ENCODE results near the gene SLC13A2. TPM values are rescaled to one million over a fixed set of nuclear protein-coding genes. Genes with fewer than 3 reads are reported as not detected.

SLC13A2 gene
- total RNA-seq, 8 experiments from 2014 or later, result 0.09 to 1.00 (median 0.40) TPM; not detected in 4

DNA sequence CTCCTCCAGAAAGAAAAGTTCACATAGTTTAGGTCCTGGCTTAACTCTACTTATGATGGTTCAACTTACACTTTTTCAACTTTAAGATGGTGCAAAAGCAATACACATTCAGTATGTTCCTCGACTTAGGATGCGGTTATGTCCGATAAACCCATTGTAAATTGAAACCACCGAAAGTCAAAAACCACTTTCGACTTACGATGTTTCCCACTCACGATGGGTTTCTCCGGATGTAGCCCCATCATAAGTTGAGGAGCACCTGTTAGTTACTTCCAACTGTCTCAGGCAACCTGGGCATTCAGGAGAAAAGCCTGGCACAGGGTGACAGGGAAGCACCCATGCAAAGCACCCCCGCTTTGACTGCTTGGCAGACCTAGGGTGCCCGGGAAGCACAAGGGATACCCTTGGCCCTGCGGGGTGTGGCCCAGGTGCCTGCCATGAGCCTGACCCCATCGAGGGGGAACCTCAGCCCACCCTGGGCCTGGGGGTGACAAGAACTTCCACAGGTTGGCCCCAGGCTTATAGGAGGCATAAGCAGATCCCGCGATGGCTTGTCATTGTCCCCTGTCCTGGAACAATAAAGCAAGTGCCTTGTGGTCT is 65.0 kb downstream of the SLC13A2 start:
- in situ Hi-C loops (cut with MboI; ENCODE audit: low pct_unique_long_range_greater_than_20kb in 2 of 9, low sequenced_read_pairs in 9 of 9, unreplicated experiment in 9 of 9), result loop anchor here in 1 of 9 experiments (5.0 kb wide), 1 partner anchor 41 kb away; no protein-coding TSS in a partner anchor
- H3K4me3 ChIP-seq, result no peak overlapping the region
- no peaks in the 10 kb centered on the region for H3K4me1 ChIP-seq (replicated peaks in 1 of 2)
- WGBS, 10 experiments, result 52 to 100% (median 74%) methylated on average over 1 to 8 of the region's 14 CpGs; no CpG with 5 or more reads in 2 of the 10 experiments
- H3K27ac ChIP-seq, result no peak overlapping the region
- ATAC-seq (replicated peaks in 6 of 8), result no peak

DNA sequence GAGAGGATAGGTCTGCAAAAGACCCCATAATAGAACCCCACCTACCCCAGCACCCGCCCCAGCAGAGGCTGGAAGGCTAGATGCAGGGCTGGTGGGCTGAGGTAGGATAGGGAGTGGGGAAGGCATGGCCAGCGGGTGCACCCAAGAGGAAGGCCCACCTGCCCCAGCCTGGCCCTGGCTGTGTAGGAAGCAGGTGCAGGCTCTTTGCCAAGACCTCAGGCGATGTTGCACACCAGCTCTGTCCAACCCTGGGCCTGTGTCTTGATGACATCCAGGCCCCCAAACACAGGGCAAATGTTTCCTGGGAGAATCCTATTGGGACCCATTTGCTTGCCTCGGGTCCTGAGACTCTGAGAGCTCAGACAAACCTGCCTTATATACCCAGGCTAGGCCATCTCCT is 66.8 kb downstream of the SLC13A2 start:
- H3K4me3 ChIP-seq, result no peak overlapping the region
- H3K4me1 ChIP-seq (replicated peaks in 1 of 2), result no peaks in the 10 kb centered on the region
- H3K27ac ChIP-seq, result no peak overlapping the region
- peak in 1 of 8 experiments; percentile 8 for ATAC-seq (replicated peaks in 6 of 8)
- 73 to 100% (median 100%) methylated on average over 1 to 3 of the region's 4 CpGs; no CpG with 5 or more reads in 6 of the 10 experiments for WGBS, 10 experiments
- in situ Hi-C loops (cut with MboI; ENCODE audit: low pct_unique_long_range_greater_than_20kb in 2 of 9, low sequenced_read_pairs in 9 of 9, unreplicated experiment in 9 of 9), result loop anchor here in 1 of 9 experiments (10.0 kb wide), 1 partner anchor 45 kb away; no protein-coding TSS in a partner anchor

DNA sequence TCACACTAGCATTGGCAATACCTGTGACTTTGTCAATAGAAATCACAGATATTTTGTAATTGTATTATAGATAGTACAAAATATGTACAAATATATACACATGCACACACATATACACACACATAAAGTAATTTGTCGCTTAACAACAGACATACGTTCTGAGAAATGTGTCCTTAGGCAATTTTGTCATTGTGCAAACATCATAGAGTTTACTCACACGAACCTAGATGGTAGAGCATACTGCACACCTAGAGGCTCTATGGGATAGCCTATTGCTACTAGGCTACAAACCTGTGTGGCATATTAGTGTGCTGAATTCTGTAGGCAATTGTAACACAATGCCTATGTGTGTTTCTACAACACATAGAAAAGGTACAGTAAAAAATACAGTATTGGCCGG is 68.0 kb downstream of the SLC13A2 start:
- peaks cover 0 to 2% of the 10 kb centered on the region in 2 donors for H3K4me1 ChIP-seq (replicated peaks in 1 of 2)
- no peak overlapping the region for H3K27ac ChIP-seq
- no peak for ATAC-seq (replicated peaks in 6 of 8)
- in situ Hi-C loops (cut with MboI; ENCODE audit: low pct_unique_long_range_greater_than_20kb in 2 of 9, low sequenced_read_pairs in 9 of 9, unreplicated experiment in 9 of 9), result loop anchor here in 1 of 9 experiments (10.0 kb wide), 1 partner anchor 47 kb away; no protein-coding TSS in a partner anchor
- H3K4me3 ChIP-seq, result no peak overlapping the region
- WGBS, 10 experiments, result 38 to 100% (median 75%) methylated on average over 1 to 4 of the region's 4 CpGs; no CpG with 5 or more reads in 2 of the 10 experiments

DNA sequence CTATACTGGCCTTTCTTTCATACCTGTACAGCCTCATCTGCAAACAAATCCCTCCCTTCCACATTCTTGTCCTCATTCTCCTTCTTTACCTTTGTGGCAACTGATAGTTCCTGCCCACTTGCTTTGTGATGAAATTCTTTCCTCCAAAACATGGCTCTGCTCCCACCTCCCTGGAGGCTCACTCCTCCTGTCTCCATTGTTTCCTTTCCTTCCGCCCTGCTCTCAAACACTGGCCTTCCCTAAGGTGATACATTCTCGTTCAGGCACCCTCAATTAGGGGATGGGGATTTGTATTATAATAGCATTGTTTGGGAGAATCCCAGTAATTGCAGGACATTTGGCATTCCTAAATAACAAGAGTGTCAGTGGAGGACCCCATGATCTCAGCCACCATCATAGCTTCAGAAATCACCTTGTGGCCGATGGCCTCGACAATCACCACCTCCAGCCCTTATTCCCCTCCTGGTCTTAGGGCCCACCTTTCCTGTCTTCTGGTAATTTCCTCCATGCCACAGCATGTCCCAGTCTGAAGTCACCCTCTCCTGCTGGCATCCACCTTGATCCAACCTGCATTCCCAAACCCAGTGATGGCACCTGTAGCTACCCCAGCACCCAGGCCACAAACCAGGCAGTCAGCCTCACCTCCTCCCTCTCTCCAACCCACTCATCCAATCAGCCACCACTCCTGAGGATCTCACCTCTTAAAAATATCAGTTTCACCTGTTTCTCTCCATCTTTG is 71.1 kb downstream of the SLC13A2 start:
- Histone ChIP-seq H3K4me3 (no peak overlapping the region), H3K4me1 (replicated peaks in 1 of 2) (peaks cover under 1 to 2% of the 10 kb centered on the region in 2 donors), H3K27ac (no peak overlapping the region)
- ATAC-seq (replicated peaks in 6 of 8), result no peak
- 40 to 100% (median 63%) methylated on average over 1 to 4 of the region's 4 CpGs; no CpG with 5 or more reads in 4 of the 10 experiments for WGBS, 10 experiments
- in situ Hi-C loops (cut with MboI; ENCODE audit: low pct_unique_long_range_greater_than_20kb in 2 of 9, low sequenced_read_pairs in 9 of 9, unreplicated experiment in 9 of 9), result loop anchor here in 1 of 9 experiments (10.0 kb wide), 1 partner anchor 50 kb away; no protein-coding TSS in a partner anchor

DNA sequence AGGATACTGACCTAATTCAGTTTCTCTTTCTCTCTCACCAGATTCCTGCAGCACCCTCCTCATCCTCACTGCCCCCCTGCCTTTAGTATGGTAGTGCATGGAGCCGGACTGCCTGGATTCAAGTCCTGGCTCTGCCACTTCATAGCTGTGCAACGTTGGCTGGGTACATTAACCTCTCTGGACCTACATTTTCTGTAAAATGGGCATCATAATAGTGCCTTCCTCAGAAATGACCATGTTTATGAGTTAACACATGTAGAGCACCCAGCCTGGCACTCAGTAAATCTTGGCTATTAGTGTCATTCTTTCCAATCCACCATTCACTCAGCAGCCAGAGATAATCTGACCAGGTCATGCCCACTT is 71.7 kb downstream of the SLC13A2 start:
- in situ Hi-C loops (cut with MboI; ENCODE audit: low pct_unique_long_range_greater_than_20kb in 2 of 9, low sequenced_read_pairs in 9 of 9, unreplicated experiment in 9 of 9), result loop anchor here in 1 of 9 experiments (10.0 kb wide), 1 partner anchor 50 kb away; no protein-coding TSS in a partner anchor
- ATAC-seq (replicated peaks in 6 of 8), result no peak
- Histone ChIP-seq H3K4me1 (replicated peaks in 1 of 2) (peaks cover 2 to 6% of the 10 kb centered on the region in 2 donors), H3K4me3 (no peak overlapping the region), H3K27ac (peak overlapping the region in 1 of 2 donors; percentile 61)
- whole genome bisulfite sequencing, 10 experiments, result 26 to 63% (median 52%) methylated on average over 2 of the region's 2 CpGs; no CpG with 5 or more reads in 6 of the 10 experiments

DNA sequence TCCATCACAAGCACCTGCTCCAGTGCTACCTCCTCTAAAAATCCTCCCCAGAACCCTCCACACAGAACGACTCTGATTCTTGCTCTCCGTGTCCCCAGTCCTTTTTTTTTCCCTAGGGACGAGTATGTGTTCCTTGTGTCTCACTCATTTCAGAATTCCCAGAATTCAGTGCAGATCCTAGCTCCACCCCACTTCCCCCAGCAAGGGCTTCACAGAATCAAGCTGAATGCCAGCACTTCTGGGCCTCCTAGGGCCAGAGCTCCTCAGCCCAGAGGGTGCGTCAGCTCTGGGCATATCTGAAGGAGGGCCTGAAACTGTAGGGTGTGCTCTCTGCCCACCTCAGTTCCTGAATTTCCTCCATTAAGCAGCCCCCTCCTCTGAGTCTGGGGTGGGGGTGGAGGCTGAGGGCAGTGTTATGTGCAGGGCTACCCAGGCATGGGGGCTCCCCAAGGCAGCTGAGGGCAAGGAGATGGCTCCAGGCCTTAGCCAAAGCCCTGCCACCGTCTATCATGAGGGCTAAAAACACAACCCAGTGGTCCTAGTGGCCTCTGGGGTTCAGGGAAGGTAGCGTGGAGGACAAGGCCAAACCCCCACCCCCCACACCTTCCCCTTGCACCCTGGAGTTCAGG is 72.5 kb downstream of the SLC13A2 start:
- Histone ChIP-seq H3K4me3 (no peak overlapping the region), H3K4me1 (replicated peaks in 1 of 2) (peaks cover 7 to 14% of the 10 kb centered on the region in 2 donors), H3K27ac (peak overlapping the region in 1 of 2 donors; percentile 61)
- WGBS, 10 experiments, result 7 to 64% (median 47%) methylated on average over 1 to 4 of the region's 6 CpGs; no CpG with 5 or more reads in 3 of the 10 experiments
- in situ Hi-C loops (cut with MboI; ENCODE audit: low pct_unique_long_range_greater_than_20kb in 2 of 9, low sequenced_read_pairs in 9 of 9, unreplicated experiment in 9 of 9), result loop anchor here in 1 of 9 experiments (10.0 kb wide), 1 partner anchor 51 kb away; no protein-coding TSS in a partner anchor
- peak in 5 of 8 experiments; percentile 51 to 76 (median 71) for ATAC-seq (replicated peaks in 6 of 8)

DNA sequence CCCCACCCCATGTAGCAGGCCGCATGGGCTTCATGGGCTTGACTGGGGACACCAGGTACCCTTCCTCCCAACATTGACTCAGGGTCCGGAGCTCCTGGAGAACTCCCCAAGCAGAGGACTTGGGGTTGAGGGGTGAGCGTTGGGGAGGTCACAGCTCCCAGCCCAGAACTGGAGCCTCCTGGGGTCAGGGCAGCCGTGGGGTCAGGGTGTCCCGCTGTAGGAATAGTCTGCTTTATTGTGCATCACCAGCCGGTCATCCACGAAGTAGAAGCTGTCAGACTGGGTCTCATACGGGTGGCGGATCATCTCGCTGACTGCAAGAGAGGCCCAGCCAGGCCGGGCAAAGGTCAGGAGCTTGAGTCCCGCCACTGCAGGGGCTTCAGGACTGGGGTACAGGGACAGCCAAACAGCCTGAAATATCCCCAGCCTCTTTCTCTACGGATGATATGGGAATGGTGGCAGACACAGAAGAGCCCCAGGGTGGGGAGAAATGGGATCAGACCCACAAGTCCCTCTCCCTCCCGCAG is 73.7 kb downstream of the SLC13A2 start:
- 64 to 100% (median 100%) methylated on average over 1 to 6 of the region's 14 CpGs; no CpG with 5 or more reads in 7 of the 10 experiments for WGBS, 10 experiments
- Histone ChIP-seq H3K27ac (no peak overlapping the region), H3K4me1 (replicated peaks in 1 of 2) (peaks cover 15 to 22% of the 10 kb centered on the region in 2 donors), H3K4me3 (no peak overlapping the region)
- no peak for ATAC-seq (replicated peaks in 6 of 8)
- in situ Hi-C loops (cut with MboI; ENCODE audit: low pct_unique_long_range_greater_than_20kb in 2 of 9, low sequenced_read_pairs in 9 of 9, unreplicated experiment in 9 of 9), result loop anchor here in 1 of 9 experiments (10.0 kb wide), 1 partner anchor 52 kb away; no protein-coding TSS in a partner anchor

Other genes with a start within 250 kb of the SLC13A2 start
- gene TMEM97, start 154.4 kb upstream of the SLC13A2 start, total RNA-seq, result 10 to 100 TPM; 17.5 to 93.4 (median 28.5) TPM
- gene IFT20, start 138.2 kb upstream of the SLC13A2 start, total RNA-seq, result 100 to 1,000 TPM in 3 of 8 experiments, 10 to 100 TPM in 5; 30.7 to 106 (median 64.0) TPM
- 10 to 100 TPM; 20.8 to 69.2 (median 24.8) TPM for gene TNFAIP1, start 137.9 kb upstream of the SLC13A2 start, total RNA-seq
- gene POLDIP2, start 116.1 kb upstream of the SLC13A2 start, total RNA-seq, result 10 to 100 TPM; 34.5 to 97.9 (median 63.9) TPM
- gene SEBOX, start 108.4 kb upstream of the SLC13A2 start, total RNA-seq, result under 1 TPM in 2 of 8 experiments, not detected in 6; 0.52 to 0.66 TPM
- gene VTN, start 103.3 kb upstream of the SLC13A2 start, total RNA-seq, result 10 to 100 TPM in 1 of 8 experiments, under 1 TPM in 7; 0.40 to 12.0 (median 0.74) TPM
- gene SARM1, start 102.0 kb upstream of the SLC13A2 start, total RNA-seq, result 10 to 100 TPM in 5 of 8 experiments, 1 to 10 TPM in 3; 2.0 to 21.7 (median 10.1) TPM
- gene SLC46A1, start 67.4 kb upstream of the SLC13A2 start, total RNA-seq, result 10 to 100 TPM in 5 of 8 experiments, 1 to 10 TPM in 3; 6.5 to 19.3 (median 11.0) TPM
- gene FOXN1, start 32.7 kb downstream of the SLC13A2 start, total RNA-seq, result under 1 TPM in 5 of 8 experiments, not detected in 3; 0.08 to 0.73 (median 0.66) TPM
- gene UNC119, start 79.0 kb downstream of the SLC13A2 start, total RNA-seq, result 10 to 100 TPM; 12.6 to 77.8 (median 39.2) TPM
- gene PIGS, start 97.9 kb downstream of the SLC13A2 start, total RNA-seq, result 10 to 100 TPM; 39.0 to 56.7 (median 49.2) TPM
- 100 to 1,000 TPM in 1 of 8 experiments, 10 to 100 TPM in 7; 15.3 to 104 (median 33.1) TPM for gene ALDOC, start 103.3 kb downstream of the SLC13A2 start, total RNA-seq
- gene SPAG5, start 125.4 kb downstream of the SLC13A2 start, total RNA-seq, result 10 to 100 TPM in 4 of 8 experiments, 1 to 10 TPM in 4; 2.3 to 65.8 (median 9.8) TPM
- 10 to 100 TPM in 6 of 8 experiments, 1 to 10 TPM in 2; 4.0 to 34.1 (median 15.6) TPM for gene RSKR, start 140.5 kb downstream of the SLC13A2 start, total RNA-seq
- gene BLTP2, start 171.5 kb downstream of the SLC13A2 start, total RNA-seq, result 100 to 1,000 TPM in 2 of 8 experiments, 10 to 100 TPM in 6; 36.7 to 124 (median 57.8) TPM
- gene SDF2, start 188.3 kb downstream of the SLC13A2 start, total RNA-seq, result 10 to 100 TPM; 39.5 to 79.9 (median 47.5) TPM
- gene SUPT6H, start 188.6 kb downstream of the SLC13A2 start, total RNA-seq, result 100 to 1,000 TPM in 2 of 8 experiments, 10 to 100 TPM in 6; 23.1 to 109 (median 45.0) TPM
- gene PROCA1, start 238.2 kb downstream of the SLC13A2 start, total RNA-seq, result 10 to 100 TPM in 2 of 8 experiments, 1 to 10 TPM in 5, under 1 TPM in 1; 0.66 to 10.4 (median 5.7) TPM
- 10 to 100 TPM in 7 of 8 experiments, 1 to 10 TPM in 1; 9.4 to 91.5 (median 44.4) TPM for gene RAB34, start 244.2 kb downstream of the SLC13A2 start, total RNA-seq
- 1,000 to 10,000 TPM; 1,065 to 1,674 (median 1,567) TPM for gene RPL23A, start 246.3 kb downstream of the SLC13A2 start, total RNA-seq